Activated T-cell treated with anti-CD3 and anti-CD28 coated beads for 48 hours (primary cell): ENCODE measurements around the gene RIMBP2.
"Not testable (repeated sequence)": the region's sequence is repeated elsewhere in the genome, so short reads cannot be mapped to it uniquely, and the experiment has no call there.

Source experiments
- DNase-seq: peaks from one replicate; pipeline ENCODE4 v3.0.0-alpha.2; 2020; ENCODE audit warnings: low read depth

RIMBP2 gene, protein sequence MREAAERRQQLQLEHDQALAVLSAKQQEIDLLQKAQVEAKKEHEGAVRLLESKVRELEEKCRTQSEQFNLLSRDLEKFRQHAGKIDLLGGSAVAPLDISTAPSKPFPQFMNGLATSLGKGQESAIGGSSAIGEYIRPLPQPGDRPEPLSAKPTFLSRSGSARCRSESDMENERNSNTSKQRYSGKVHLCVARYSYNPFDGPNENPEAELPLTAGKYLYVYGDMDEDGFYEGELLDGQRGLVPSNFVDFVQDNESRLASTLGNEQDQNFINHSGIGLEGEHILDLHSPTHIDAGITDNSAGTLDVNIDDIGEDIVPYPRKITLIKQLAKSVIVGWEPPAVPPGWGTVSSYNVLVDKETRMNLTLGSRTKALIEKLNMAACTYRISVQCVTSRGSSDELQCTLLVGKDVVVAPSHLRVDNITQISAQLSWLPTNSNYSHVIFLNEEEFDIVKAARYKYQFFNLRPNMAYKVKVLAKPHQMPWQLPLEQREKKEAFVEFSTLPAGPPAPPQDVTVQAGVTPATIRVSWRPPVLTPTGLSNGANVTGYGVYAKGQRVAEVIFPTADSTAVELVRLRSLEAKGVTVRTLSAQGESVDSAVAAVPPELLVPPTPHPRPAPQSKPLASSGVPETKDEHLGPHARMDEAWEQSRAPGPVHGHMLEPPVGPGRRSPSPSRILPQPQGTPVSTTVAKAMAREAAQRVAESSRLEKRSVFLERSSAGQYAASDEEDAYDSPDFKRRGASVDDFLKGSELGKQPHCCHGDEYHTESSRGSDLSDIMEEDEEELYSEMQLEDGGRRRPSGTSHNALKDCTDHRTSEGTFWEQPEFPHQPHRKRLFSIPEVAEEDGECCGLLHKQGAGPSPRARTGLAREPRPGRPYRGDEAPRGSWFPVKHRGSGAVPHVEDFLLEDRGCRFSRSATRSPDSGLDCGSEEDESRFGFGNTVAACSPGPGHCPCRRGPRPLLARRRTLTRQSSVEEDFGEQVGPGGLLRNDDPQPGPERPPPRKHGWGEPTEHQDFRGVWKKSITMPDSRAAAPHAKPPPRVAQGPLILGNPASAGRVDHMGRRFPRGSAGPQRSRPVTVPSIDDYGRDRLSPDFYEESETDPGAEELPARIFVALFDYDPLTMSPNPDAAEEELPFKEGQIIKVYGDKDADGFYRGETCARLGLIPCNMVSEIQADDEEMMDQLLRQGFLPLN (N-terminal part only)

DNA sequence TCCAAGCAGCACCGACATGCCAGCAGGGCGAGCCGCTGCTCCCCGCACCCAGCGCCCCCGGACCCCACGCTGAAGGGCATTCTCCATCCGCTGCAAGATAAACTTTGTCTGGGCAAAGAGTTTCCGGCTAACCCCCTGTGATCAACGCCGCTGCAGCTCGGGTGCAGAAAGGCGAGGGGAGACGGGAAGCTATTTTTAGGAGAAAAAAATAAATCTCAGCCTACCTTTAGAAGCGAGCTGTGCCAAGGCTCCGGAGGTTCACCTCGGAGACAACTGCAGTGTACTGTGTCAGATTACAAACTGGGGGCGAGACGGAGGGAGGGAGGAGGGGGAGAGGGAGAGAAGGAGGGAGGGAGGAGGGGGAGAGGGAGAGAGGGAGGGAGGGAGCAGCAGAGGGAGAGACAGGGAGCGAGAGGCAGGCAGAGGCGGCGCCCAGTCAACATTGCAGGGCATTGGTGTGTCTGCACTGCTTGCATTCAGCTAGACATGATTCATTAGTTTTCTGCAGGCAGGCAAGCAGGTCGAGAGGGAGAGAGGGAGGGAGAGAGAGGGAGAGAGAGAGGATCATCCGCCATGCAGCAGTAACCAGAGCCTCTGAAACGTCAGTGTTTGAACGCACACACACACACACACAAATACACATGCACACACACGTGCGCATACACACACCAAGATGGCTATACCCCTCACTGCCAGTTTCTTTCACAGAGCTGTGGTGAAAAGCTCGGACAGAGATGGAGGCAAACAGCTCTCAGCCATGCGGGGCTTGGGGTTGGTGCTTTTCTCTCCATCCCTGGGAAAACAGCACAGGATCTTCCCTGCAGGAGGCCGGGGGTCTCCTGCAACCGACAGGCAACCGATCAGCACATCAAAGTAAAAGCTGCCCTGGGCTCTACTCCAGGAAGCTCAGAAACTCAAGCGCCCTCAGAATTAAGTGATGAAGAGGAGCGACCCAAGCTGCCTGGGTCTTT, at the start of gene RIMBP2:
Gene RIMBP2, minus strand, starts transcription at position 302 of the 971 bp plus-strand sequence. CDS start 237,286 bp downstream, outside the sequence.
- no peak for DNase-seq

DNA sequence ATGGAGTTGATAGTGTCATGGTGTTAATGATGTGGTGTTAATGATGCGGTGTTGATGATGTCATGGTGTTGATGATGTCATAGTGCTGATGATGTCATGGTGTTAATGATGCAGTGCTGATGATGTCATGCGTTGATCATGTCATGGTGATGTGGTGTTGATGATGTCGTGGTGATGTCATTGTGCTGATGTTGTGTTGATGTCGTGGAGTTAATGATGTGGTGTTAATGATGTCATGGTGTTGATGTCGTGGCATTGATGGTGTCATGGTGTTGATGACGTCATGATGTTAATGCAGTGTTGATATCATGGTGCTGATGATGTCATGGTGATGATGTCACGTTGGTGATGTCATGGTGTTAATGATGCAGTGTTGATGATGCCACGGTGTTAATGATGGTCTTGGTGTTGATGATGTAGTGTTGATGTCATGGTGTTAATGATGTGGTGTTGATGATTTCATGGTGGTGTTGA, 49.1 kb upstream of the RIMBP2 start:
- no peak for DNase-seq

DNA sequence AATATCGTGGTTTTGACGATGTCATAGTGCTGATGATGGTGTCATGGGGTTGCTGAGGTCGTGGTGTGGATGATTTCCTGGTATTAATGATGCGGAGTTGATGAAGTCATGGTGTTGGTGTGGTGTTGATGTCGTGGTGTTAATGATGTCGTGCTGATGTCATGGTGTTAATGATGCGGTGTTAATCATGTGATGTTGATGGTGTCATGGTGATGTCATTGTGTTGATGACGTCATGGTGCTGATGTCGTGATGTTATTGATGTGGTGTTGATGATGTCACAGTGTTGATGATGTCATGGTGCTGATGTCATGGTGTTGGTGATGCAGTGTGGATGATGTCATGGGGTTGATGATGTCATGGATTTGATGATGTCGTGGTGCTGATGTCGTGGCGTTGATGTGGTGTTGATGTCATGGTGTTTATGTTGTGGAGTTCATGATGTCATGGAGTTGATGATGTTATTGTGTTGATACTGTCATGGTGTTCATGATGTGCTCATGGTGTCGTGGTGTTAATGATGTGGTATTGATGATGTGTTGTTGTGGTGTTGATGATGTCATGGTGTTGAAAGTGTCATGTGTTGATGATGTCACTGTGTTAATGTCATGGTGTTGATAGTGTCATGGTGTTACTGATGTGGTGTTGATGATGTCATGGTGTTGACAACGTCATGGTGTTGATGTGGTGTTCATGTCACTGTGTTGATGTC, 48.5 kb upstream of the RIMBP2 start:
- DNase-seq, result no peak

DNA sequence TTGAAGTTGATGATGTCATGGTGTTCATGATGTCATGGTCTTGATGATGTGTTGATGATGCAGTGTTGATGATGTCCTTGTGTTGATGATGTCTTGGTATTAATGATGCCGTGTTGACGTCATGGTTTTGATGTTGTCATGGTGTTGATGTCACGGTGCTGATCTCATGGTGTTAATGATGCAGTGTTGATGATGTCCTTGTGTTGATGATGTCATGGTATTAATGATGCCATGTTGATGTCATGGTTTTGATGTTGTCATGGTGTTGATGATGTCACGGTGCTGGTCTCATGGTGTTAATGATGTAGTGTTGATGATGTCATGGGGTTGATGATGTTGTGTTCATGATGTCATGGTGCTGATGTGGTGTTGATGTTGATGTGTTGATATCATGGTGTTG, 48.0 kb upstream of the RIMBP2 start:
- DNase-seq, result no peak

DNA sequence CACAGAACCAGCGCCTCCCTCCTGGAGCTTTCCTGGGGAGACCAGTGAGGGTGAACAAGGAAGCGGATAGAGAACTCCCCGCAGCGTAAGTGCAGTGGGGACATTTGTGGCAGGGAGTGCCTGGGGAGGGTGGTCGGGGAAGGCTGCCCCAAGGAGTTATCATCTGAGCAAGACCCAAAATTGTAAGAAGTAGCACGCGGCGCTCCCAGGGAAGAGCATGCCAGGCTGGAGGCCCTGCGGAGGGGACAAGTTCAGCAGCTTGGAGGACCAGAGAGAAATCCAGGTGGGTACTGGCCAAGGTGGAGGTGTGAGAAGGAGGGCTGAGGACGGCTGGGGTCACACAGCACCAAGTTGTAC, 46.2 kb upstream of the RIMBP2 start:
- DNase-seq, result no peak

DNA sequence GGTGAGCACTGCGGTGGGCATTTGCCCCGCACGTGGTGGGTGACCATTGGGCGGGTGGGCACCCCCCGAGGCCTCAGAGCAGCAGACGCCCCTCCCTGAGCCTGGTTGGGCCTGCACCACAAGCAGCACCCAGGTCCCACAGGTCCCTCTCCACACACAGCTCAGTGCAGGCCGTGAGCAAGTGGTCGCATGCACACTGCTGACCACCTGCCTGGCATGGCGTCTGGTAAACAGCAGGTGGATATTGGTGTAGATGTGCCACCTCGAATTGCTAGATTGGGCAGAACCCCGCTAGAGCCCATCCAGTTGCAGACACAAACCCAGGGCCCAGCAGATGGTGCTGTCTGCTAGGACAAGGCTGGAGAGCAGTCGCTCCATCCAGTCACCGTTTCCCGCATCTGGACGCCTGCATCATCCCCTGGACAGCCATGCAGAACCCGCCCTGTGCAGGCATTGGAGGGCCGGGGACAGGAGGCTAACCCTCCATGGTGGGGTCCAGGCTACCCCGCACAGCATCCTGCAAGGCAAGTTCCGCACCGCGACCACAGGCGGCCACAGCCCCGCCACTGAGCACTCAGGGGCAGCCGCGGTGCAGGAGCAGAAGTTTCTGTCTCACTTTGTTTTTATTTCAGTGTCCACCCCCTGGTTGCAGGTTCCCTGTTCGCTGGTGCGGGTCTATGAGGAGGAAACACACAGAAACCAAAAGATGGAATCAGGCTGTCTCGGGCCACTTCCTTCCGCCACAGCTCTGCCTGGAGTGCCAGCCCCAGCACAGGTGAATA, 45.6 kb upstream of the RIMBP2 start:
- peak; percentile 51 for DNase-seq

DNA sequence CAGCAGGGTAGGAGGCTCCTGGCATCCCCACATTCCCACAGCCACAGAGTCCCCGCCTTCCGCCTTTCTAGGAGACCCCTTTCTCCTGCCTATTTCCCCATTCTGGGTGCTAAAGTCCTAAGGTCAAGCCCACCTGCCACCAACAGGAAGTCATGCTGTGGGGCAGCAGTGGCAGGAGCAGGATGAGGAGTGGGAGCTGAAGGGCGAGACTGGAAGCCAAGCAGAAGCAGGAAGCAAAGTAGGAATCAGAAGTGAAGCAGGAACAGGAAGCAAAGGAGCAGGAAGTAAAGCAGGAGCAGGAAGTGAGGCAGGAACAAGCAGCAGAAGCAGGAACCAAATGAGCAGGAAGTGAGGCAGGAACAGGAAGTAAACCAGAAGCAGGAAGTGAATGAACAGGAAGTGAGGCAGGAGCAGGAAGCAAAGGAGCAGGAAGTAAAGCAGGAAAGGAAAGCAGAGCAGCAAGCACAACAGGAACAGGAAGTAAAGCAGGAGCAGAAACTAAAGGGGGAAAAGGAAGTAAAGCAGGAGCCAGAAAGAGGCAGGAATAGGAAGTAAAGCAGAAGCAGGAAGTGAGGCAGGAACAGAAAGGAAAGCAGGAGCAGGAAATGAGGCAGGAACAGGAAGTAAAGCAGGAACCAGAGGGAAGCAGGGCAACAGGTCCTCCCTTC, 38.3 kb upstream of the RIMBP2 start:
- no peak for DNase-seq

DNA sequence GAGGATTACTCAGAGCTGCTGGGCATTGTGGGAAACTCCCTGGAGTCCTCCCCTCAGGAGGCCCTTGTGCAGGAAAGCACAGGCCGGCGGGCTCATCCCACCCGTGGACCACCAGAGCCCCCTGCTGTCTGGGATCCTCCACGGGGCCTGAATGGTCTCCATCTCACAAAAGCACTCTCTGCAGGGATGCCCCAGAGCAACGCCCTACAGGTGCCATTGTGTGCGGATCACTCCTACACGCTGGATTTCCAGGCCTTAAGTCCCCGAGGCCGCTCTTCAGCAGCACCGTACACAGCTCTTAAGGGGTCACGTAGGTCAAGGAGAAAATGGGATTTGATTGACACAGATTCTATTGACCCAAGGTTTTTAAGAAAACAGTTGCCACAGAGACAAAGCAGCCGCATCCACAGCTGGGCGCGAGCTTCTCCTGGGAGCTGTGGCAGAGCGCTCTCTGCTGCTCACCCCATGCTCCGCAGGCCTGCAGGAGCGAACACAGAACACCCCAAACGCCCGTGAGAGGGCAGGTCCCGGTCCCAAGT, 36.7 kb upstream of the RIMBP2 start:
- no peak for DNase-seq

DNA sequence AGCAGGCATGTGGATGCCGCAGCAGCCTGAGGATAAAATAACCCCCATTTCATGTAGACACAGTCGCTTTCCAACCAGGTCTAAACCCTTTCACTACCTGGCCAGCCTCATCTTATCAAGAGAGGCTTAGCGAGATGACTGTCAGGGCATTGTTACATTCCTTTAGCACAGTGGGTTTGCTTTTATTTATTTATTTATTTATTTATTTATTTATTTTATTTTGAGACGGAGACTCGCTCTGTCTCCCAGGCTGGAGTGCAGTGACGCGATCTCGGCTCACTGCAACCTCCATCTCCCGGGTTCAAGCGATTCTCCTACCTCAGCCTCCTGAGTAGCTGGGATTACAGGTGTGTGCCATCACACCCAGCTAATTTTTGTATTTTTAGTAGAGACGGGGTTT, 35.9 kb upstream of the RIMBP2 start:
- DNase-seq, result not testable (repeated sequence)

DNA sequence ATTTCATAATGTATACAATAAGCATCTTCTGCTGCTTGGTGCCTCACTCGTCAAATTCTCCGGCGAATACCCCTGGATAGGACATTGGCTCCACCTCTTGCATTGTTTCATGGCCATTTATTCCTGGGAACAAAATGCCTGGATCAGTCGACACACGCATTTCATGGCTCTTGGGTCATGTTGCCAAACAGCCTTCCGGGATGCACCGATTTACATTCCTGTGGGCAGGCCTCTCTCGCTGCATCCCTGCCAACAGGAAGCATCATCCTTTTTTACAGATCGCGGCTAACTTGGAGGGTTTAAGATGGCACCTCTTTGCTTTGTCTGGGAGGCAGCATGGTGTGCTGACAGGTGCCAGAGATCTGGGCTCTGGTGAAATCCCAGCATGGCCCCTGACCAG, 32.7 kb upstream of the RIMBP2 start:
- no peak for DNase-seq

DNA sequence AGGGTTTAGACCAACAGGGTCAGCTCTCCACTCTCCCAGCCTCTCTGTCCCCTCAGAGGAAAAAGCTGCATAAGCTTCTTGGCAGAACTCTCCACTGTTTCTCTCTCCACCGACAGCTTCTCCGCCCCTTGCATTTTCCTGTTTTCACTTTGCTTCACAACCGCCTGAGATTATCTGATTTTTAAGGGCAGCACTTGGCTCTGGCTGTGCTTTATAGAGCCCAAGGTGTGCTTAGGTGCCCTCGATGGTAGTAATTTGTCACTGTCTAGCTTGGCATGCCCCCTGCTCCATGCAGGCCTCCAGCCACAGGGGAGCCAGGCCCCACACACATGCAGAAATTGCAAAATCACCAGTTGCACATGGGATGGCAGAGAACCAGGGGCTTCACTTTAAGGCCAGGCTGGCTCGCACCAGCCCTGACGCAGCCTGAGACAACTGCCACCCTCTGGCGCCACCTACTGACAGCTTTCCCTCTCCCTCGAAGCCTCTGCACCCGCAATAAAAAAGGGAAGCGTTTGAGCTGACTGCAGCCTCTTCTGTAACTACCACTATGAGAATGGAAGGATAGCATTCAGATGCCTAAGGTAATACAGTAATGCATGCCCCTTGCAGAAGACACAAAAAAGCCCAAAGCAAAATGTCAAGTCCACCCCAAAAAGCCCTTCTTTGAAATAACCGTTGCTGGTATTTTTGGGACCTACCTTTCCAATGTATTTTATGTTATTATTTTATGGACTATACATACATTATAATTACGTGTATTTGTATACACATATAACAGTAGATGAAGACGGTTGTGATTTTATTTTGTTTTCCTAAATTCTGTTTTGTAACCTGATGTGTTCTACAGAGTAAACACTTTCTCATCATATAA, 32.0 kb upstream of the RIMBP2 start:
- DNase-seq, result peak; percentile 66

DNA sequence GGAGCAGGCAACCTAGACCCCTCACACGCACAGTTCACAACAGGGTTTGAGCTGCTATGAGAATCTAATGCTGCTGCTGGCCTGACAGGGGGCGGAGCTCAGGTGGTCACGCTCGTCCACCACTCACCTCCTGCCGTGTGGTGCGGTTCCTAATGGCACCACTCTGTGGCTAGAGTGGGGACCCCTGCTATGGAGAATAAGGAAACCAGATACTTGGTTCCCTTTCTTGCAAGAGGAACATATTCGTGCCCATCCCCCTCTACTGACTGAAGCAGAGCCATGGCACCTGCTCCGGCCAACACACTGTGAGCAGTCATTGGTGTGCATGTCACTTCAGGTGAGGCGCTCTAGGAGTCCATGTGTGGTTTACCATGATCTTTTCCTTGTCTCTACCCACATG, 30.4 kb upstream of the RIMBP2 start:
- no peak for DNase-seq

DNA sequence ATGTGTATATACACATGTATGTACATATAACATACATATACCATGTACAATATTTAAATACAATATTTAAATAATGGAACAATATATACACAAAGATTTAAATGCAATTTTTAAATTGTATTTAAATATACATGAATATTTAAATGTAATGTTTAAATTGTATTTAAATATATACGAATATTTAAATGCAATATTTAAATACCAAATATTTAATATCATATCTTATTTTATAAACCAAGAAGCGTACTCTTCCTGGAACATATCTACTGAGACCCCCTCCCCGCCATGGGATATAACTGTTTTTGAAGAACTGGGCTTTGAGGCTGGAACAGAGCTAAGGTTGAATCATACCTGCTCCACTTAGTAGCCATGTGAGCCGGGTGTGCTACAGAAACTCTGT, 29.8 kb upstream of the RIMBP2 start:
- no peak for DNase-seq

DNA sequence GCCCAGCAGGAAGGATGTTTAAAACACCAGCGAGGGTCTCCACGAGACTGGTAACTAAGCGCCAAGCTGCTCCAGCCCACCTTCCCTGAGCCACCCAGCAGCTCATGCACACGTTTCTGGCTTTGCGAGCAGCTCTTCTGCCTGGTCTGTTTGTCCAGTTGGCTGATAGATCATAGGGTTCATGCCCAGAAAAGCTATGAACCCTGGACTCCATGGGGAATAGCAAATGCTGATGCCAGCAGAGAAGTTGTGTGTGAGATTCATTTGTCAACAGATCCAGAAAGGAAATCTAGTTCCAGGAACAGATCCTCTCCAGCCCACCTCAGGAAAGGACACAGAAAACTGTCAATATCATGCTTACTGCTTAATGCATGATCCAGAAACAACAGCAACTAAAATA, 28.2 kb upstream of the RIMBP2 start:
- DNase-seq, result no peak

DNA sequence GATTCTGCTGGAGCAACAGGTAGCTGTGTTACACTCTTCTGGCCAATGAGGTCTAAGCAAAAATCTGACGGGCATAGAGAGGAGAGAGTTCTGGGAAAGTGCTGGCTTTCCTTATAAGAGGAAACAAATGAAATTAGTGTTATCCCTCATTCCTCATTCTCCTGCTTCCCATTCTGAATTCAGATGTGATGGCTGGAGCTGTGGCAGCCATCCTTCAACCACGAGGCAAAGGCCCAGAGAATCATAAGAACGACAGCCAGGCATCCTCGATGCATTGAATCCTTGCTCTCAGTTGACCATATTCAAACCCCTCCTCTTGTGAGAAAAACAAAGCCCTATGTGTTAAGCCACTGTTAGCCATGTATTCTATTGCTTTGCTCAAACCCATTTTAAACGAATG, 27.5 kb upstream of the RIMBP2 start:
- no peak for DNase-seq

DNA sequence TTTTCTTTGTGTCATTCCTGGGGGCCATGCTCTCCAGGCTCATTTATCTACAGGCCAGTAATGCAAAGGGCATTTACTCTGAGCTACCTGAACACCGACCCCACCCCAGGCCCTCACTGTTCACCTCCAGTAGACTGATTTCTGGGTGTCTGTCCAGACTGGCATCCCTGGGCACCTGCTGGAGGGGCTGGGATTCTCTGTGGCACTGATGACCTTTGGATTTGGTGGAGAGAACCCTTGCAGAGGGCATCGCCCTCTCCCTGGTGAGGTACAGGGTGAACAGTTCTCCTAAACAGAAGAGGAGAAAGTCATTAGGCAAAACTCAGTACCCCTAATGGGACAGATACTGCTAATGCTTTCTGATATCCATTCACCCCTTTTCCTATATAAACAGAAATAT, 27.1 kb upstream of the RIMBP2 start:
- no peak for DNase-seq

DNA sequence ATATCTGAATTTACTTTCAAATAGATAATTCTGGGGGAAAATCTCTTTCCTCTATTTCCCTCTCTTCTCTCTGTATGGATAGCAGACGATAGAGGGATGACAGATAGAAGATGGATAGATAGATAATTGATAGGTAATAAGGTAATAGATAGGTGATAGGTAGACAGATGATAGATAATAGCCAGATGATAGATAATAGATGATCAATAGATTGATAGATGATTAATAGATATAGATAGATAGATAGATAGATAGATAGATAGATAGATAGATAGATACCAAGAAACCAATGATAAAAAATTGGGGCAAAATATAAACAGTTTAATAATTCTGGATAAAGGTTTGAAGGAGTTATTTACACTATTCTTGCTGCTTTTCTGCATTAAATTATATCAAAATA, 26.6 kb upstream of the RIMBP2 start:
- DNase-seq, result no peak

DNA sequence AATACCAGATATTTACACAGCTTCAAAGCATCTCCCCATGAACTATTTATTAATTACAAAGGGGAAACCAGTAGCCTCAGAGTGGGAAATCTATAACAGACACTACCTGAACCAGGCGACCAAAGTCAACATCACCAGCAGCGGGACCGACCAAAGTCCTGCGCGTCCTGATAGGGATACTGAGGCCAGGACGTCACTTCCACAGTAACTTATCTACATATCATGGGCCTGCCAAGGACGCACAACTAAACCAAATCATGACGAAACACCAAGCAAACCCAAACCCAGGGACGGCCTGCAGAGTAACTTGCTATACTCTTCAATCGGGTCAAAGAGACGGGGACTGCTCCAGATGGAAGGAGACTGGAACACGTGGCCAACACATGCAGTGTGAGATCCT, 26.0 kb upstream of the RIMBP2 start:
- DNase-seq, result no peak
